Measurements from ENCODE around the gene EML6.

DNA sequence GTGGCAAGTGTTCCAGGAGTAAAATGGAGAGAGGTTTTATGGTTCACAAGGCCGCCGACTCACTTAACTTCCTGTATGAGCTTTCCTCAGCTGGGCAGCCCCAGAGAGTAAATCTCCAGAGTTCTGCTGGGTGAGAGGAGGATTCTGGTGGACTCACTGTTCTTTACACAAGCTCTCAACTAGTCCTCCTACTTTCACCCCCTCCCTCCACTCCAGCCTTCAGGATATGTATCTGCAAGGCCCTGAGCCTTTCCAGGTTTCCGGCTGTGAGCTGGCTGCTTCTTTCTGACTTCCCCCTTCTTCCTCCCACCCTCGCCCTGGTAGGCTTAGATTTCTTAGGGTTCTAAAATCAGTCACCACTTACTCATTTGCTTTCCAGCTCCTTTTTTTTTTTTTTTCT is 34.0 kb downstream of the EML6 start:
- TF ChIP-seq, protein P1, sequence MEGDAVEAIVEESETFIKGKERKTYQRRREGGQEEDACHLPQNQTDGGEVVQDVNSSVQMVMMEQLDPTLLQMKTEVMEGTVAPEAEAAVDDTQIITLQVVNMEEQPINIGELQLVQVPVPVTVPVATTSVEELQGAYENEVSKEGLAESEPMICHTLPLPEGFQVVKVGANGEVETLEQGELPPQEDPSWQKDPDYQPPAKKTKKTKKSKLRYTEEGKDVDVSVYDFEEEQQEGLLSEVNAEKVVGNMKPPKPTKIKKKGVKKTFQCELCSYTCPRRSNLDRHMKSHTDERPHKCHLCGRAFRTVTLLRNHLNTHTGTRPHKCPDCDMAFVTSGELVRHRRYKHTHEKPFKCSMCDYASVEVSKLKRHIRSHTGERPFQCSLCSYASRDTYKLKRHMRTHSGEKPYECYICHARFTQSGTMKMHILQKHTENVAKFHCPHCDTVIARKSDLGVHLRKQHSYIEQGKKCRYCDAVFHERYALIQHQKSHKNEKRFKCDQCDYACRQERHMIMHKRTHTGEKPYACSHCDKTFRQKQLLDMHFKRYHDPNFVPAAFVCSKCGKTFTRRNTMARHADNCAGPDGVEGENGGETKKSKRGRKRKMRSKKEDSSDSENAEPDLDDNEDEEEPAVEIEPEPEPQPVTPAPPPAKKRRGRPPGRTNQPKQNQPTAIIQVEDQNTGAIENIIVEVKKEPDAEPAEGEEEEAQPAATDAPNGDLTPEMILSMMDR (IDR thresholded peaks at IDR 0.05): no peak
- no peak for TF ChIP-seq POLR2A (IDR thresholded peaks at IDR 0.05)

Data from Peyer's patch (tissue), 4 donors.